Vagina (tissue), 2 donors: ENCODE results near the gene PXYLP1.

Experiments
- CTCF ChIP-seq, 3 experiments: fragments of 450-650 bp in 2 of 3; fragments of 200-600 bp in 1 of 3; sonication (generic) in 1 of 3; IDR thresholded peaks; one replicate each; pipeline ENCODE4 v1.5.1; 2017 to 2019; ENCODE audit warnings: antibody characterized with exemption in 3 of 3, mild to moderate bottlenecking in 2 of 3, moderate library complexity in 2 of 3
- POLR2A ChIP-seq, 2 donors: fragments of 450-650 bp; IDR thresholded peaks; one replicate each; pipeline ENCODE4 v1.6.1; 2017; ENCODE audit warnings: antibody characterized with exemption in 2 of 2, mild to moderate bottlenecking in 2 of 2, moderate library complexity in 2 of 2
- POLR2AphosphoS5 ChIP-seq, 2 donors: sonication (generic); formaldehyde crosslinking; IDR thresholded peaks; one replicate each; pipeline ENCODE4 v1.9.0; 2017; ENCODE audit warnings: antibody characterized with exemption in 2 of 2, mild to moderate bottlenecking in 2 of 2, low read depth in 1 of 2; ENCODE audit not compliant: insufficient read depth in 1 of 2

GRCh38 chr3:141335531-141336061 is 104.0 kb downstream of the PXYLP1 start:
- TF ChIP-seq CTCF (IDR thresholded peaks at IDR 0.05), result no peak
- TF ChIP-seq POLR2A (IDR thresholded peaks at IDR 0.05), result no peak
- TF ChIP-seq POLR2AphosphoS5 (IDR thresholded peaks at IDR 0.05; ENCODE audit: insufficient read depth in 1 of 2, low read depth in 1 of 2), result no peak
